ENCODE data around the gene FBXO48.
A peak's percentile ranks its signal among the peaks of the same experiment; 100 is the strongest.
"Not testable (repeated sequence)": the region's sequence is repeated elsewhere in the genome, so short reads cannot be mapped to it uniquely, and the experiment has no call there.

Gene FBXO48

GRCh38 chr2:68467077-68467960 is at the start of gene FBXO48, which contains the start of gene APLF:
Gene FBXO48 (minus strand): TSS chr2:68467294. CDS start chr2:68465145, 2,149 bp downstream.
Gene APLF (plus strand): TSS chr2:68467585. CDS start chr2:68467732, 147 bp downstream.
- DNase-seq: peak; percentile 97

GRCh38 chr2:68516051-68516955 is 49.2 kb upstream of the FBXO48 start:
- no peak for DNase-seq

- DNase-seq: no peak
Observed at GRCh38 chr2:68514316-68514929, 47.3 kb upstream of the FBXO48 start.

- DNase-seq: no peak
Observed at GRCh38 chr2:68512966-68513365, 45.9 kb upstream of the FBXO48 start.

- no peak for DNase-seq
Observed at GRCh38 chr2:68512326-68512725, 45.2 kb upstream of the FBXO48 start.

GRCh38 chr2:68506170-68506569 is 39.1 kb upstream of the FBXO48 start:
- no peak for DNase-seq

- no peak for DNase-seq
Observed at GRCh38 chr2:68505603-68506159, 38.6 kb upstream of the FBXO48 start.

- DNase-seq: no peak
Observed at GRCh38 chr2:68501768-68502167, 34.7 kb upstream of the FBXO48 start.

GRCh38 chr2:68500649-68501048 is 33.6 kb upstream of the FBXO48 start:
- DNase-seq: no peak

- no peak for DNase-seq
Observed at GRCh38 chr2:68499133-68499532, 32.0 kb upstream of the FBXO48 start.

GRCh38 chr2:68491582-68491981 is 24.5 kb upstream of the FBXO48 start:
- DNase-seq: no peak

GRCh38 chr2:68489282-68489681 is 22.2 kb upstream of the FBXO48 start:
- DNase-seq: no peak

- DNase-seq: not testable (repeated sequence)
Observed at GRCh38 chr2:68488605-68489004, 21.5 kb upstream of the FBXO48 start.

GRCh38 chr2:68487773-68488355 is 20.8 kb upstream of the FBXO48 start:
- DNase-seq: no peak

GRCh38 chr2:68483011-68483410 is 15.9 kb upstream of the FBXO48 start:
- no peak for DNase-seq

- no peak for DNase-seq
Observed at GRCh38 chr2:68482296-68482820, 15.3 kb upstream of the FBXO48 start.

GRCh38 chr2:68478688-68479087 is 11.6 kb upstream of the FBXO48 start:
- DNase-seq: no peak

GRCh38 chr2:68476454-68476853 is 9.4 kb upstream of the FBXO48 start:
- DNase-seq: no peak

GRCh38 chr2:68475576-68475975 is 8.5 kb upstream of the FBXO48 start:
- DNase-seq: no peak

- DNase-seq: no peak
Observed at GRCh38 chr2:68475110-68475509, 8.0 kb upstream of the FBXO48 start.

- DNase-seq: no peak
Observed at GRCh38 chr2:68472796-68473414, 5.8 kb upstream of the FBXO48 start.

- DNase-seq: no peak
Observed at GRCh38 chr2:68471385-68471784, 4.3 kb upstream of the FBXO48 start.
